ENCODE measurements around the gene CHTOP. TPM values are rescaled to one million over a fixed set of nuclear protein-coding genes. Genes with fewer than 3 reads are reported as not detected.

CHTOP gene
- total RNA-seq, 4 donors from 2014 or later = 99.1 to 124 (median 105) TPM

DNA sequence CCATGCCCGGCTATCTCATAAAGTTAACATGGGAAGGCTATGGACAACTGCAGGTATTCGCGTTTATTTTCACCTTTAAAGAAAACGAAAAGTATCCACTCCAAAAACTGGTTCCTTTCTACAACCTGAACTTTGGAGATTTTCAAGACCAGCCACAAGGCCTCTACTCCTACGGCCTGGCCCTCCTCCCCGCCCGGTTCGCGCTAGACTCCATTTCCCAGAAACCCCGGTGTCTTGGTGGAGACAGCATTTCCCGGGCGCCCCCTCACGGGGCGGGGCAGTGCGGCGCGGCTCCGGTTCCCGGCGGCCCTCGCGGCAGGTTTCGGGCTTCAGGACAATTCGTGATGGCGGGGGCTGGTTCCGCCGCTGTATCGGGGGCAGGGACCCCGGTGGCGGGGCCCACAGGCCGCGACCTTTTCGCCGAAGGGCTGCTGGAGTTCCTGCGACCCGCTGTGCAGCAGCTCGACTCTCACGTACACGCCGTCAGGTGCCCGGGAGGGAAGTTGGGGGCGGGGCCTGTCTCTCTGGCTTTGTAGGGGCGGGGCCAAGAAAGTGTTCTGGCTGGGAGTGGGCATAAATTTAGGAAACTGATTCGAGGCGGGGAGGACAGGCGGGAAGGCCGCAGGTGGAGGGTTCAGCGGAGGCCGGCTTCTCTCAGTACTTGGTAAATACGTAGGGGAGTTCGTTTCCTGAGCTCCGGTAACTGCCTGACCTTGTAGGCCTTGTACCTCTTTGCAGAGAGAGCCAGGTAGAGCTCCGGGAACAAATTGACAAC is 24.7 kb downstream of the CHTOP start, which contains the start of gene SNAPIN:
Gene SNAPIN (plus strand): TSS at position 304 of the 775 bp plus-strand sequence. CDS start 41 bp downstream, at position 345.
- WGBS, 2 donors = 5% methylated on average over 27 to 31 of the region's 53 CpGs

DNA sequence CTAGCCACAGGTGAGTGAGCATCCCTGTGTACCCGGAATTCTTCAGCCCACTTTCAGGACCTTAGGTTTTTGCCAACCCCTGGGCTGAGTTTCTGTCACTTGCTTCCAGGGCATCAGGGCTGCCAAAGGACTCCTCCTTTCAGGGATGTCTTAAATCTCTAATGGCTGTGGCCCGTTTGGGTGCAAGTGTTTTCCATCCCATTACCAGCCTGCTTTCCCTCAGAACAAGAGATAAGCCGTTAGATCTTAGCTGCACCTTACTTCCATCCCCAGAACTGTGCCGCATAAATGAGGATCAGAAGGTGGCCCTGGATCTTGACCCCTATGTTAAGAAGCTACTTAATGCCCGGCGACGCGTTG is 25.3 kb downstream of the CHTOP start:
- TF ChIP-seq, protein P1, sequence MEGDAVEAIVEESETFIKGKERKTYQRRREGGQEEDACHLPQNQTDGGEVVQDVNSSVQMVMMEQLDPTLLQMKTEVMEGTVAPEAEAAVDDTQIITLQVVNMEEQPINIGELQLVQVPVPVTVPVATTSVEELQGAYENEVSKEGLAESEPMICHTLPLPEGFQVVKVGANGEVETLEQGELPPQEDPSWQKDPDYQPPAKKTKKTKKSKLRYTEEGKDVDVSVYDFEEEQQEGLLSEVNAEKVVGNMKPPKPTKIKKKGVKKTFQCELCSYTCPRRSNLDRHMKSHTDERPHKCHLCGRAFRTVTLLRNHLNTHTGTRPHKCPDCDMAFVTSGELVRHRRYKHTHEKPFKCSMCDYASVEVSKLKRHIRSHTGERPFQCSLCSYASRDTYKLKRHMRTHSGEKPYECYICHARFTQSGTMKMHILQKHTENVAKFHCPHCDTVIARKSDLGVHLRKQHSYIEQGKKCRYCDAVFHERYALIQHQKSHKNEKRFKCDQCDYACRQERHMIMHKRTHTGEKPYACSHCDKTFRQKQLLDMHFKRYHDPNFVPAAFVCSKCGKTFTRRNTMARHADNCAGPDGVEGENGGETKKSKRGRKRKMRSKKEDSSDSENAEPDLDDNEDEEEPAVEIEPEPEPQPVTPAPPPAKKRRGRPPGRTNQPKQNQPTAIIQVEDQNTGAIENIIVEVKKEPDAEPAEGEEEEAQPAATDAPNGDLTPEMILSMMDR (IDR thresholded peaks at IDR 0.05) = no peak
- TF ChIP-seq POLR2A (IDR thresholded peaks at IDR 0.05) = no peak
- Histone ChIP-seq H3K4me3 (replicated peaks in 1 of 3) (peak overlapping the region; percentile 56 to 77 (median 59)), H3K27ac (peak overlapping the region; percentile 95 to 97 (median 96)), H3K27me3 (no peaks in the 10 kb centered on the region), H3K9me3 (no peaks in the 10 kb centered on the region), H3K4me1 (peaks cover 8 to 16% of the 10 kb centered on the region in 2 donors), H3K36me3 (peaks cover 33 to 36% of the 10 kb centered on the region in 2 donors)
- no peak for DNase-seq
- intact Hi-C loops (cut with DNase I) = no loop called here
- 16 to 28% methylated on average over 8 of the region's 8 CpGs for WGBS, 2 donors

More for the DNA sequence above, 24.7 kb downstream of the CHTOP start, which contains the start of gene SNAPIN:
- intact Hi-C loops (cut with DNase I) = no loop called here
- Histone ChIP-seq H3K4me1 (peaks cover 8 to 16% of the 10 kb centered on the region in 2 donors), H3K4me3 (replicated peaks in 1 of 3) (peak within 1 kb of the TSS; percentile 56 to 77 (median 59)), H3K27ac (peak within 1 kb of the TSS; percentile 95 to 97 (median 96)), H3K27me3 (no peaks in the 10 kb centered on the region), H3K36me3 (peaks cover 28 to 31% of the 10 kb centered on the region in 2 donors), H3K9me3 (no peaks in the 10 kb centered on the region)
- peak; percentile 93 for DNase-seq
- TF ChIP-seq POLR2A (IDR thresholded peaks at IDR 0.05) = peak; percentile 2 to 72
- TF ChIP-seq, protein P1 (IDR thresholded peaks at IDR 0.05) = peak in 1 of 6 experiments; percentile 21

DNA sequence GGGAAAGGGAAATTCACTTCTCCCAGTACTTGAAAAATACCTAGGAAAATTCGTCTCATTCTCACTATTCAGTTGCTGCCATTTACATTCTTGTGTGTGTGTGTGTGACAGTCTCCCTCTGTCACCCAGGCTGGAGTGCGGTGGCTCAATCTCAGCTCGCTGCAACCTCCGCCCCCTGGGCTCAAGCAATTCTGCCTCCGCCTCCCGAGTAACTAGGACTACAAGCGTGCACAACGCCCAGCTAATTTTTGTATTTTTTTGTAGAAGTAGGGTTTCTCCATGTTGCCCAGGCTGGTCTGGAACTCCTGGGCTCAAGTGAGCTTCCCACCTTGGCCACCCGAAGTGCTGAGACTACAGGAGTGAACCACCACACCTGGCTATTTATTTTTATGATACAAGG is 25.8 kb downstream of the CHTOP start:
- intact Hi-C loops (cut with DNase I) = loop anchor here (10.0 kb wide), 1 partner anchor 85 kb away; no protein-coding TSS in a partner anchor
- Histone ChIP-seq H3K27ac (peak overlapping the region in 1 of 3 donors; percentile 97), H3K4me1 (peaks cover 8 to 16% of the 10 kb centered on the region in 2 donors), H3K9me3 (no peaks in the 10 kb centered on the region), H3K4me3 (replicated peaks in 1 of 3) (no peak overlapping the region), H3K27me3 (no peaks in the 10 kb centered on the region), H3K36me3 (peaks cover 38 to 41% of the 10 kb centered on the region in 2 donors)
- 73 to 77% methylated on average over 9 of the region's 9 CpGs for WGBS, 2 donors
- TF ChIP-seq POLR2A (IDR thresholded peaks at IDR 0.05) = no peak
- TF ChIP-seq, protein P1 (IDR thresholded peaks at IDR 0.05) = no peak
- no peak for DNase-seq

DNA sequence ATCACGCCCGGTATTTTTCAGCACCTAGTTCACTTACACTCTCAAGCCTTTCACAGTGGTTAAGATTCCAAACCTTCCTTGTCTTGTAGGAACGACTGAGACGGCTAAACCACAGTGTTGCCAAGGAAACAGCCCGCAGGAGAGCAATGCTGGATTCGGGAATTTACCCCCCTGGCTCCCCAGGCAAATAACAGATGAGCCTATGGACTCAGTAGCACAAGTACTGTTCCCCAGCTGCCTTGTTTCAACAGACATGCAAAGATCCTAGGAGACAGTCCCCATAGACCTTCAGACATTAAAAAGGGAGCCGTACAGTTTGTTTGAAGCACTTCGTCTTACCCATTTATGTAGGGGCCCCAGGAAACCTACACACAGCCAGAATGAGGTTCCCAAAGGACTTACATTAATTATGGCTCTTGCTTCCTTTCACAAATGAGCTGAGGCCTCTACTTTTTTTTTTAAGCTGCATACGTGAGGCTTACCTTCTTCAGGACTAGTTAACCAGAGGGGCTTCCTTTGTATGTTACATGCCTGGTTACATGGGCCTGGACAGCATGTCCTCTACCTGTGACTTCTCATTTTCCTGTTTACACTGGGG is 27.3 kb downstream of the CHTOP start:
- Histone ChIP-seq H3K36me3 (peaks cover 54 to 57% of the 10 kb centered on the region in 2 donors), H3K27me3 (no peaks in the 10 kb centered on the region), H3K27ac (no peak overlapping the region), H3K4me3 (replicated peaks in 1 of 3) (no peak overlapping the region), H3K4me1 (peaks cover 8 to 16% of the 10 kb centered on the region in 2 donors), H3K9me3 (no peaks in the 10 kb centered on the region)
- 64 to 85% methylated on average over 8 to 9 of the region's 9 CpGs for WGBS, 2 donors
- TF ChIP-seq POLR2A (IDR thresholded peaks at IDR 0.05) = no peak
- TF ChIP-seq, protein P1 (IDR thresholded peaks at IDR 0.05) = no peak
- intact Hi-C loops (cut with DNase I) = loop anchor here (10.0 kb wide), 1 partner anchor 86 kb away; no protein-coding TSS in a partner anchor
- DNase-seq = no peak
